HG02798 (cell line): ENCODE measurements around the gene CERS4.
A peak's percentile ranks its signal among the peaks of the same experiment; 100 is the strongest.
"Not testable (repeated sequence)": the region's sequence is repeated elsewhere in the genome, so short reads cannot be mapped to it uniquely, and the experiment has no call there.

Source experiments
- ATAC-seq: cut with Tn5 transposase; IDR thresholded peaks from one replicate; pipeline ENCODE4 v1.9.1; 2021; ENCODE audit warnings: mild to moderate bottlenecking; ENCODE audit not compliant: unreplicated experiment, poor library complexity

CERS4 gene

DNA sequence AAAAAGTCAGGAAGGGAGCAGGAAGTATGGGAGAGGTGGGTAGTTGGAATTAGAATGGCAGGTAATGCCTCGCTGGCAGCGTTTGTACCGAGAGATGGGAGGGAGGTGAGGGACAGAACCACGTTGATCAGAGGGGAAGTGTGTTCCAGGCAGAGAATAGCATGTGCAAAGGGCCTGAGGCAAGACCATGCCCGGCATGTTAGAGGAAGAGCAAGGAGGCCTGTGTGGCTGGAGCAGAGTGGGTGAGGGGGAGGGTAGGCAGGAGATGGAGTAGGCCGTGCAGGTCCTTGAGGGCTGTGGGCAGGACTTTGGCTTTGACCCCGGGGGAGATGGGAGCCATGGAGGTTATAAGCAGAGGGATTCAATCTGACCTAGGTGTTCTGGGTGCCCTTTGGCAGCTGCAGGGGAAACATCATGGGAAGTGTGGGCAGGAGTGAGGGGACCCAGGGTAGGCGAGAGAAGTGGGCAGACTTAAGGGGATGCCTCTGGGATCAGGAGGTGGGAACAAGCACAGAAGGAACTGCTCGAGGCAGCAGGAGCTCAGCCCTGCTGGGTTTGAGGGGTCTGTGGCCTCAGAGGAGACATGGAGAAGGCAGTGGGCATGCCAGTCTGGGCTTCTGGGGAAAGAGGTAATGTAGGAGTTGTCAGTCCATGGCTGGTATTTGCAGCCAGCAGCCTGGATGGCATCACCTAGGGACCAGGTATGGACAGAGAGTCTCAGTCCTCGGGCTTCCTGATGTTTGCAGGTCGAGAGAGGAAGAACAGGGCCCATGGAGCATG lies 50.2 kb downstream of the CERS4 start:
- ATAC-seq = no peak

DNA sequence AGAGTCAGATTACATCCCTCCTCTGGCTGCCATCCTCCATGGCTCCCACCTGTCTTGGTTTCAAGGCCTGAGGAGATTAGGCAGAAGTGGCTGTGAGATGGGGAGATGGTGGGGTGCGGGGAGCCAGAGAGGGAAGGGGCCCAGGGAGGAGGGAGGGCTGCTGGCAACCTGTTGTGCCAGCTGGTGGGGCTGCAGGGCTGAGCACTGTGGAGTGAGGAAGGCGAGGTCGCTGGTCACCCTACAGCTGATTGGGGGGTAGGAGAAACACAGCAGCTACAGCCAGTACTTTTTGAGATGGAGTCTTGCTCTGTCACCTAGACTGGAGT lies 50.7 kb downstream of the CERS4 start:
- no peak for ATAC-seq

DNA sequence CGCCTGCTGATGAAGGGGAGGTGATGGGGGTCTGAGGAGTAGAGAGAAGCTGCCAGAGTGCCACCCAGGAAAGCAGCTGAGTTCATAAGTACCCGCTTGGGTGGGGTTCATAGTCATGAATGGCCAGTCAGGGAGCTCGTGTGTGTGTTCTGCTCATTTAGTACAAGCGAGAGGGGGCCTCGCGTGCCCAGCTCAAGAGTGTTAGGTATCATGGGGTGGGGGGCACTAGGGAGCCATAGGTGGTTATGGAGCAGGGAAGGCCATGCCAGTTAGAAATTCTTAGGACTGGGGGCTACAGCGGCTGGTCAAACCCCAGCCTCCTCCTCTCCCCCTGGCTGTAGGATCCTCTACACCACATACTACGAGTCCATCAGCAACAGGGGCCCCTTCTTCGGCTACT lies 52.2 kb downstream of the CERS4 start:
- ATAC-seq = no peak

DNA sequence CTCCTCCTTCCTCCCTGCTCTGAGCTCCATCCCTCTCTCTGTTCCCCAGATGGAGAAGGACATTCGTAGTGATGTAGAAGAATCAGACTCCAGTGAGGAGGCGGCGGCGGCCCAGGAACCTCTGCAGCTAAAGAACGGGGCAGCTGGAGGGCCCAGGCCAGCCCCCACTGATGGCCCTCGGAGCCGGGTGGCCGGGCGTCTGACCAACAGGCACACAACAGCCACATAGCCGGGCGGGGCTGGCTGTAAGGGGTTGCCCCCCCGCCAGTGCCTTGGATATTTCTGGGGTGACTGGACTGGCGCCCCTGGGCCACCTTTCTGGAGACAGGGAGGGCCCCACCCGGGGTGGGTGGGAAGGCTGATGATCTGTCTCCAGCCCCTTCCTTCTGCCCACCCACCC lies 52.7 kb downstream of the CERS4 start:
- no peak for ATAC-seq

DNA sequence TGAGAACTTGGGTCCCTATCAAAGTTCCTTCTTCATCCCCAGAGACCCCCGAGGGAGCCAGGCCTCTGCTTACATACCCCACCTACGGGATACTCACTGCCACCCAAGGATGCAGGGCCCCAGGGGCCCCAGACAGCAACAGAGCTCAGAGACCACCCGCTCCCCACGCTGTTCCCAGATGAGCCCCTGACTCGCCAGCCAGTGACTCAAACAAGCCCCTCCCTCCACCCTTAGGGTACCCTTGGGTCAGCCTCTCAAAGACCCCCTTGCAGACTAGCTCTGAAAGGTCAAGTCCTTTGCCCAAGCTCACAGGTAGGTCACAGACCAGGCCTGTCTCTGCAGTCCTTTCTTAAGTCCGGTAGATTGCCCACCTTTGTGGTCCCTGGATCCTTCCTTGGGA lies 53.3 kb downstream of the CERS4 start:
- ATAC-seq = no peak

DNA sequence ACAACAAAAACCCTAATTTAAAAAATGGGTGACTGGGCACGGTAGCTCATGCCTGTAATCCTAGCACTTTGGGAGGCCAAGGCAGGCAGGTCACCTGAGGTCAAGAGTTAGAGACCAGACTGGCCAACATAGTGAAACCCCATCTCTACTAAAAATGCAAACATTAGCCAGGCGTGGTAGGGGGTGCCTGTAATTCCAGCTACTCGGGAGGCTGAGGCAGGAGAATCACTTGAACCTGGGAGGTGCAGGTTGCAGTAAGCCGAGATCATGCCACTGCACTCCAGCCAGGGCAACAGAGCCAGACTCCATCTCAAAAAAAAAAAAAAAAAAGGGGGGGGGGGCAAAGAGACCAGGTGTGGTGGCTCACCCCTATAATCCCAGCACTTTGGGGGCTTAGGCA lies 55.1 kb downstream of the CERS4 start:
- not testable (repeated sequence) for ATAC-seq

DNA sequence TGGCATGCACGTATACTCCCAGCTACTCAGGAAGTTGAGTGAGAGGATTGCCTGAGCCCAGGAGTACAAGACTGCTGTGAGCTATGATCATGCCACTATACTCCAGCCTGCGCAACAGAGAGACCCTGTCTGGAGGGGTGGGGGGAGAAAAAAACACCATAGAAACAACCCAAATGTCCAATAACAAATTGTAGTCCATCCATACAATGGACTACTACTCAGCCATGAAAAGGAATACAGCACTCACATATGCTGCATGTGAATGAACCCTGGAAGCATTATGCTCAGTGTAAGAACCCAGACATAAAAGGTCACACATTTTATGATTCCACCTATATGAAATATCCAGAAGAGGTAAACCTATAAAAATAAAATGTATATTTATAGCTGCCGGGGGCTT lies 56.7 kb downstream of the CERS4 start:
- ATAC-seq = no peak

DNA sequence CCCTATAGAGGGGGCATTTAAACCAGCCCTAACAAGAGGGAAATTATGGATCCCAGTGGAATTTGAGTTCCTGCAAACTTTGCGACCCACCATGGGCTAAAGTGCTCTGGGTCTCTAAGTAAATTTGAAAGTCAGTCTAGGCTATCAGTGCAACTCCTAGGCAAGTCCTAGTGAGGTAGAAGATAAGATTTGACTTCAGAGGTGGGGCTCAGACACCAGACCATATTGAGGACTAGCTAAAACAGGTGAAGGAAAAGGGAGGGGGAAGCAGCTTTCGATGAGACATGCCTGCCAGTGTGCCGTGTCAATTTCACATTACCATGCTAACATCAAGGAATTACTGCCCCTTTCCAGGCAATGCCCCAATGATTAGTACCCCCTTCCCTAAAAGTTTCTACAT lies 60.6 kb downstream of the CERS4 start:
- no peak for ATAC-seq

DNA sequence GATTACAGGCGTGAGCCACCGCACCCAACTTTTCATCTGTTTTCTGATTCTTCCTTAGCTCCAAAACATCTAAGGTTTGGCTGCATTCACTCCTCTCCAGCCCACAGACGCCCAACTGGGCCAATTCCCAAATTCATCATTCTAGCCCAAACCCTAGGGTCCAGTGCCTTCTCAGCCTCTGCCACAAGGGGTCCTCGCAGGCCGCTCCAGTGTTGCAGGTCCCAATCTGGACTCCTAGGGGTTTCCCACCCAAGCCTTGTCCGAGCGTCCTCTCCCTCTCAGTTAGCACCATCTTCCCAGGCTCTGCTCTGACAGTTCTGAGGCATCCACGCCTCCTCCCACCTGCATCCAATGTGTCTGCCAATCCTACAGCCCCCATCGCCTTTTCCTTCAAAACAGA lies 67.3 kb downstream of the CERS4 start:
- not testable (repeated sequence) for ATAC-seq

DNA sequence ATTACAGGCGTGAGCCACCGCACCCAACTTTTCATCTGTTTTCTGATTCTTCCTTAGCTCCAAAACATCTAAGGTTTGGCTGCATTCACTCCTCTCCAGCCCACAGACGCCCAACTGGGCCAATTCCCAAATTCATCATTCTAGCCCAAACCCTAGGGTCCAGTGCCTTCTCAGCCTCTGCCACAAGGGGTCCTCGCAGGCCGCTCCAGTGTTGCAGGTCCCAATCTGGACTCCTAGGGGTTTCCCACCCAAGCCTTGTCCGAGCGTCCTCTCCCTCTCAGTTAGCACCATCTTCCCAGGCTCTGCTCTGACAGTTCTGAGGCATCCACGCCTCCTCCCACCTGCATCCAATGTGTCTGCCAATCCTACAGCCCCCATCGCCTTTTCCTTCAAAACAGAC lies 82.2 kb downstream of the CERS4 start:
- ATAC-seq = not testable (repeated sequence)

DNA sequence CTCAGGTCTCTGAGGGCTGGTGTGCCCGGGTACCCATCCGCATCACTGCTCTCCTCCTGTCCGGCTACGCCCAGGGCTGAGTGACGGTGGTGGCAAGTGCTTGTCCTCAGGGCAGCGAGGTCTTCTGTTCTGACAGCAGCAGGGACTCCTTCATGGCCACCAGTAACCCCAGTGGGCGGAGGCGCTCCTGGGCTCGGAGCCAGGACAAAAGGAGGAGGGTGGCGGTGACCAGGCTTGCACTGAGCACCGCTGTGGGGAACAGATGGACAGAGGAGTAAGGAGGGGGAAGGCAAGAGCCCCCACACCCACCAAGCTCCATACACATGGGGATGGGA lies 93.2 kb downstream of the CERS4 start:
- ATAC-seq = no peak

DNA sequence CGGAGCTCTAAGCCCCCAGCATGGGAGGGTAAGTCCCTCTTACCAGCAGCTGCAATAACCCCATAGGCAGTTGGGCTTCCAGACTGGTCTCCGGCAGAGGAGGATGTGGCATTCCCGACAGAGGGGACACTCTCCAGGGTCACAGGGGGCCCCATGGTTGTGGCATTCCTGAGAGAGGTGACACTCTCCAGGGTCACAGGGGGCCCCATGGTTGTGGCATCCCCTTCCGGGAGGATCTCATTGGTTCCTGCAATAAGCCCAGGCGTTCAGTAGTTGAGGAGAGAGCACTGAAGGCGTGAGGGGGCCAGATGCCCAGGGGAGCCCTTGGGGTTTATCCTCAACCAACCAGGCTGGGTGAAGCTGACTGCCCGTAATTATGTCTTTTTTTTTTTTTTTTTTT lies 93.6 kb downstream of the CERS4 start:
- no peak for ATAC-seq

DNA sequence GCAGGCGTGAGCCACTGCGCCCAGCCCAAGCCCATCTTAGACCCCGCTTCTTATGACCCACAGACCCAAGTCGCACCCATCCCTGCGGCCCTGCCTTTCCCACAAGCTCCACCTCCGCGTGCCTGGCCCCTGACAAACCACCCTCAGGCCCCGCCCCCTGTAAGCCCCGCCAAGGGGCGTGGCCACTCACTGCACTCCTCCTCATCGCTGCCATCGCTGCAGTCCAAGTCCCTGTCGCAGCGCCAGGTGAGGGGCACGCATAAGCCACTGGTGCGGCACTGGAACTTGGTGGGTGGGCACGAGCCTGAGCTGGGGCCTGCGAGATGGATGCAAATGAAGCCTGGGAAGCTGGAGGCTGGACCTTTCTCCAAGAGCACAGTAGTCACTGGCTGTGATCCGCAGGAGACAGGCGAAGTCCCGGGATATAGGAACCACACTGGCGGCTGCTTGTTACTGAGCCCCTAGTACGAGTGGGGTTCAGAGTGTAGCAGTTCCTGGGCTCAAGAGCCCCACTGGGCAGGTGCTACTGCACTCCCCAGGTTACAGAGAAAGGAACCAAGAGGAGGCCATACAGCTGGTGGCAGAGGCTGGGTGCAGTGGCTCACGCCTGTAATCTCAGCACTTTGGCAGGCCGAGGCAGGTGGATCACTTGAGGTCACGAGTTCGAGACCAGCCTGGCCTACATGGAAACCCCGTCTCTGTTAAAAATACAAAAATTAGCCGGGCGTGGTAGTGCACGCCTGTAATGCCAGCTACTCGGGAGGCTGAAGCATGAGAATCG lies 95.9 kb downstream of the CERS4 start:
- no peak for ATAC-seq

DNA sequence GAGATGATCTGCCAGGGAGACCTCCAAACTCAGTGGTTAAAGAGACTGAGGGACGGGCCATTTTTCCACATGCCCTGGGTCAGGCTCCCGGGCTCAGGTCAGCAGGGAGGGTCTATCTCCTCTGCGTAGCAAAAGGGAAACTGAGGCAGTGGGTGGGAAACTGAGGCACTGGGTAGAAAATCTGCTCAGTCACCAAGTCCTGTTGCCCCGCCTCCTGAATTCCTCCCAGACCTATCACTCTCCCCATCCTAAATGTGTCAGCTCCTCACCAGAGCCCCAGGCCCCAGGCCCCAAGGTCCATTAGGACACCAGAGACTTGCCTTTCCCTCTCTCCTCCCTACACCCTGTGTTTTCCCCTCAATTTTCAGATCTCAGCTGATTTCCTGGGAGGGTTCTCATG lies 96.6 kb downstream of the CERS4 start:
- no peak for ATAC-seq

DNA sequence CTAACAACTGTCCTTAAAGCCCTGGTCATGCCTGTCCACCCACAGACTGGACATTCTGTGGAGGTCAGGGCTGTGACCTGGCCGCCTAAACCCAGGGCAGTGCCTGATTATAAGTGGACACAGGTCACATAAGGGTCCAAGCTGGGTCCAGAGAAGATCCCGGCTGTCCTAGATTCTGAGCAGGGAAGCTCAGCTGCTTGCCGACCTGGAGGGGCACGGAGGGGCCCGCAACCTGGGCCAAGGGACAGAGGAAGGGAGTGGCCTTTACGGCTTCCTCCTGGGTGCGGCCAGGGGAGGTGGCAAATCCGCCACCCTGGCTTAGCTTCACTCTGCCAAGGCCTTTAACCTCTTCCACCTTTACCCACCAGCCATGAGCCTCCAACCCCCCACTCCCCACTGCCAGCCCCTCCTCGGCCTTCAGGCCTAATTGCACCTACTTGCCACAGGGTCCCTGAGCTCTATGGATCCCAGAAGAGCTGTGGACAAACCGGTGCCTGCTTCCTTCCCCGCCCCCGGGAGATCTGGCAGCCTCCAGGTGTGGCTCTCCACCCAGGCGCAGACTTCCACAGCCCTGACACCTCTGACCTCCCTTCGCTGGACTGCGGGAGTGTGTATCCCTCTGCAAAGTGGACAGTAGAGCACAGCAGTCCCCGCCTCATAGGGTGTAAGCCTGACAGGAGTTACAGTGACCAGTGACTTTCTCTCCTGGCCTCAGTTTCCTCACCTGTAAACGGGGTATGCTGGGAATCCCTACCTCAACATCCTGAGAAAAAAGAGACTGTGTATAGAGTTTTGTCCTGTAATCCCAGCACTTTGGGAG lies 97.3 kb downstream of the CERS4 start:
- no peak for ATAC-seq

DNA sequence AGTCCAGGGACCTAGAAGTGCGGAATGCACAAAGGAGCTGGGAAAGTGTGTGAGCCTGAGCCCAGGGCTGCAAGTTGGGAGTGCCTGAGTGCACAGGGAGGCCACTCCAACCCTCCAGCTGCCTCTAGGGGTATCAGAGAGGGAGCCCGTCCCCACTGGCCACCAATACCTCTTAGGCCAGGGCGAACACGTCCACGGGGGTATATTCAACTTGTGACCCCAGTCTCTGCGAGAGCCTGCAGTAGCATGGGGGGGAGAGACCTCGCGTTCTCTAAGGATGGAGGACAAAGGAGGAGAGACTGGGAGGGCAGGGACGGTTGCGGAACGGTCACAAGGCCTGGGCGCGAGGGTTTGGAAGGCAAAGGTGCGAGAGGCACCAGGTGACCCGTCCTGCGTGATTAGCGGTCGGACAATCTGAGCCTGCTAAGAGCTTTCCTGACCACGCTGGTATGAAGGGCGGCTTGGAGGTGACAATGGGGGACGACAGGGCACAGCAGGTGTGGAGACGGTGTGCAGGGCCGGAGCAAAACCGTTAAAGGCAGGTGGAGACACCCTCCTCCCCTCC lies 98.3 kb downstream of the CERS4 start:
- no peak for ATAC-seq

DNA sequence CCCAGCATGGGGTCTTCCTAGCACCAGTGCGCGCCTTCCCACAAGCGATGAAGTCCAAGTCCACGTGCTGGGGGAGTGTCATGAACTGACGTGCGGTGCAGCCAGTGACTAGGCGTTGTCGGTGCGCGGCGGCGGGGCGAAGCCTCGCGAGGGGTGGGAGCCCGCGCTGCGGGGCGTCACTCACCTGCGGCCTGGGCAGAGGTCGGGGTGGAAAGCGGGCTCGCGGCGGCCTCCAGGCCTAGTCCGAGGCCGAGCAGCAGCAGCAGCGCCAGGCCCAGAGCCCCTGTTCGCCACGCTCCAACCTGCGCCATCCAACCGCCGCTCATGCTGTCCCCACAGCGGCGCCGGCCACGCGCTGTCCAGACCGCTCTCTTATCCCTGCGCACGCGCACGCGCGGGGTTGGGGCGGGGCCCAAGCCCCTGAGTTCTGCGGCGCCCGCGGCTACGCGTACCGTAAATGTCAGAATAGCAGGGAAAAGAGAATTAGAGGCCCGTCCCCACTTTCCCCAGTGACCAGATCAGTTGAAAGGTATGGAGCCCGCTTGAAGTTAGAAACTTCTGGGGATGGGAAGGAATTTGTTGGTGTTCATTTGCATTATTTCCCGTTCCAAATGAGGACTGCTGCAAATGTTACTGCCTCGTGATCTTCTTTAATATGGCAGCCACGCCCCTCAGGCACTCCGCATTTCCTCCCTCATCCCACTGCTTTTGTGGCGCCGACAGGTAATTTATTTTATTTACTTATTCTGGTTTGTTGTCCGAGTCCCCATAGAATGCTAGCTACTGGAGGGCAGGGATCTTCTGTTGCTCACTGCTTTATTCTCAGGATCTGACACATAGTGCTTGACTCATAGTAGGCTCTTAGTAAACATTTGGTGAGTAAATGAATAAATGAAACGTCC lies 99.0 kb downstream of the CERS4 start, which contains the start of gene CD320:
CD320 (minus strand) TSS at position 394 of the 902 bp plus-strand sequence; CDS start at position 326, 68 bp downstream.
- peak; percentile 91 for ATAC-seq

DNA sequence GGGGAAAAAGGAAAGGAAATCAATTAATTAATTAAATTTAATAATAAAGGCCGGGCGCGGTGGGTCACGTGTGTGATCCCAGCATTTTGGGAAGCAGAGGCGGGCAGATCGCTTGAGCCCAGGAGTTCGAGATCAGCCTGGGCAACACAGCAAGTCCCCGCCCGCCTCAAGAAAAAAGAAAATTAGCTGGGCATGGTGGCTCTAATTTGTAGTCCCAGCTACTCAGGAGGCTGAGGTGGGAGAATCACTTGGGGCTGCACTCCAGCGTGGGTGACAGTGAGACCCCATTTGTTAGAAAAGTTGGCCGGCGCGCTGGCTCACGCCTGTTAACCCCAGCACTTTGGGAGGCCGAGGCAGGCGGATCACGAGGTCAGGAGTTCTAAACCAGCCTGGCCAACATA lies 99.7 kb downstream of the CERS4 start:
- no peak for ATAC-seq

DNA sequence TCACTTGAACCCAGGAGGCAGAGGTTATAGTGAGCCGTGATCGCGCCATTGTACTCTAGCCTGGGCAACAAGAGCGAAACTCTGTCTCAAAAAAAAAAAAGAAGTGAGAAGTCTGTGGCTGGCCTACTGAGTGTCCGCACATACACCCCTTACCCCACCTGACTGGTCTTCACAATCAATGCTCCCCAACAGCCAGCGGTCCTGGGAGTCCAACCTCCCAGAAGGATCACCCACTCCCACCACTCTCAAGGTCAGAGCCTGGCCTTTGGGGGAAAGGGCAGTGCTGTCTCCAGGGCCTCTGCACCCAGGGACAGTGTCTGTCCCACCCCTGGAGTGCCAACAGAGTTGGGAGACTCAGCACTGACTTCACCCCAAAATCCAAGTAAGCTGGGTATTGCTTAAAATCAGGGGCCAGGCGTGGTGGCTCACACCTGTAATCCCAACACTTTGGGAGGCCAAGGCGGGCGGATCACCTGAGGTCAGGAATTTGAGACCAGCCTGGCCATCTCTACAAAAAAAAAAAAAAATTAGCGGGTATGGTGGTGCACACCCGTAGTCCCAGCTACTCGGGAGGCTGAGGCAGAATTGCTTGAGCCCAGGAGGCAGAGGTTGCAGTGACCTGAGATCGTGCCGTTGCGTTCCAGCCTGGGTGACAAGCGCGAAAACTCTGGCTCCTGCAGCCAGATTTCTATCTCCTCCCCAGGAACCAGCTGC lies 101.3 kb downstream of the CERS4 start:
- no peak for ATAC-seq
